ENCODE measurements around the gene DNAJC30. TPM values are rescaled to one million over a fixed set of nuclear protein-coding genes. Genes with fewer than 3 reads are reported as not detected.

DNAJC30 gene
- total RNA-seq, 4 donors from 2014 or later, result 2.3 to 9.3 (median 5.3) TPM

DNA sequence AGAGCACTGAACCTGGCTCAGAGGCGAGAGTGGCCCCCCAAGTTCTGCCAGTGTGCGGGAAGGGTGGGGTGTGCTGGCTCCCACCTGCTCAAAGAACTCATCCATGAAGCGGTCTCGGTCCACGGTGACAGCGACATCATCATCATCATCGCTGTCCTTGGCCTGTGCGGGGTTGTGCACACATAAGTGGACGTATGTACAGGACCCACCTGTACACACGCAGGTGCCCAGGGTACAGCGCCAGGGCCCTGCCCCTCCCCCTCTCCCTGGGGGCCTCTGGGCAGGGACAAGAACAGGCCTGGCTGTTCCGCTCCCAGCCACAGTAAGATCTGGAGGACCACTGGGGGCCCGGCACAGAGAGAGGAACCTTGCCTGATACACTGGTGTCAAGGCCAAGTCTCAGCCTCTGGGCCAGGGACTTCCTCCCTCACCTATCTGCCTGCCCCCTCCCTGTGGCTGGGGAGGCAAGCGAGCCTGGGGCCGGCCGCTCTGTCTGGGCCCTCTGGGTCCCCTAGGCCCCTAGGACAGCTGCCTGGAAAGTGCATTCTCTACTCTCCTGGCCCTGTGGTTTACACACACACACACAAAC, 25.8 kb upstream of the DNAJC30 start:
- Histone ChIP-seq H3K36me3 (peaks cover 0 to 39% of the 10 kb centered on the region in 2 donors), H3K4me1 (peaks cover 0 to 25% (median 2%) of the 10 kb centered on the region in 3 donors), H3K4me3 (no peak overlapping the region), H3K27ac (no peak overlapping the region), H3K9me3 (no peaks in the 10 kb centered on the region), H3K27me3 (no peaks in the 10 kb centered on the region)
- no peak for TF ChIP-seq POLR2AphosphoS5 (IDR thresholded peaks at IDR 0.05)
- no peak for TF ChIP-seq EP300 (IDR thresholded peaks at IDR 0.05)
- TF ChIP-seq POLR2A (IDR thresholded peaks at IDR 0.05), result no peak
- no peak for TF ChIP-seq CTCF (IDR thresholded peaks at IDR 0.05)
- ATAC-seq, result no peak
- WGBS, 2 donors (ENCODE audit: low coverage in 1 of 2), result 90 to 100% methylated on average over 3 to 4 of the region's 16 CpGs

GRCh38 chr7:73707045-73707631, 23.9 kb upstream of the DNAJC30 start:
- Histone ChIP-seq H3K27me3 (no peaks in the 10 kb centered on the region), H3K36me3 (peaks cover 0 to 53% of the 10 kb centered on the region in 2 donors), H3K4me3 (no peak overlapping the region), H3K27ac (no peak overlapping the region), H3K9me3 (no peaks in the 10 kb centered on the region), H3K4me1 (peaks cover 0 to 31% (median 7%) of the 10 kb centered on the region in 3 donors)
- TF ChIP-seq POLR2AphosphoS5 (IDR thresholded peaks at IDR 0.05), result no peak
- TF ChIP-seq POLR2A (IDR thresholded peaks at IDR 0.05), result no peak
- no peak for TF ChIP-seq CTCF (IDR thresholded peaks at IDR 0.05)
- TF ChIP-seq EP300 (IDR thresholded peaks at IDR 0.05), result no peak
- no CpG with 5 or more reads among the region's 15 CpGs for WGBS, 2 donors (ENCODE audit: low coverage in 1 of 2)
- peak; percentile 22 for ATAC-seq

GRCh38 chr7:73706126-73707044, 23.1 kb upstream of the DNAJC30 start:
- H3K27me3 ChIP-seq, result no peaks in the 10 kb centered on the region
- peaks cover 0 to 60% of the 10 kb centered on the region in 2 donors for H3K36me3 ChIP-seq
- H3K4me3 ChIP-seq, result no peak overlapping the region
- H3K27ac ChIP-seq, result no peak overlapping the region
- WGBS, 2 donors (ENCODE audit: low coverage in 1 of 2), result 74% methylated on average over 4 of the region's 25 CpGs; no CpG with 5 or more reads in 1 of the 2 donors
- ATAC-seq, result no peak
- H3K4me1 ChIP-seq, result peaks cover 0 to 25% (median 7%) of the 10 kb centered on the region in 3 donors
- no peak for TF ChIP-seq POLR2AphosphoS5 (IDR thresholded peaks at IDR 0.05)
- no peak for TF ChIP-seq CTCF (IDR thresholded peaks at IDR 0.05)
- TF ChIP-seq EP300 (IDR thresholded peaks at IDR 0.05), result no peak
- TF ChIP-seq POLR2A (IDR thresholded peaks at IDR 0.05), result no peak
- H3K9me3 ChIP-seq, result no peaks in the 10 kb centered on the region

- ATAC-seq, result no peak
These were observed 22.3 kb upstream of the DNAJC30 start for GRCh38 chr7:73705551-73705920.

More at GRCh38 chr7:73705551-73705920, 22.3 kb upstream of the DNAJC30 start:
- Histone ChIP-seq H3K27ac (no peak overlapping the region), H3K4me1 (peaks cover 0 to 22% (median 7%) of the 10 kb centered on the region in 3 donors), H3K9me3 (no peaks in the 10 kb centered on the region), H3K36me3 (peaks cover 0 to 68% of the 10 kb centered on the region in 2 donors), H3K27me3 (no peaks in the 10 kb centered on the region), H3K4me3 (no peak overlapping the region)
- no peak for TF ChIP-seq POLR2AphosphoS5 (IDR thresholded peaks at IDR 0.05)
- TF ChIP-seq CTCF (IDR thresholded peaks at IDR 0.05), result no peak
- no peak for TF ChIP-seq POLR2A (IDR thresholded peaks at IDR 0.05)
- TF ChIP-seq EP300 (IDR thresholded peaks at IDR 0.05), result no peak
- 100% methylated on average over 1 of the region's 10 CpGs; no CpG with 5 or more reads in 1 of the 2 donors for WGBS, 2 donors (ENCODE audit: low coverage in 1 of 2)
